H1 (cell line): ENCODE measurements around the gene CIB4. TPM values are rescaled to one million over a fixed set of nuclear protein-coding genes. Genes with fewer than 3 reads are reported as not detected.
A peak's percentile ranks its signal among the peaks of the same experiment; 100 is the strongest.

ENCODE experiments used
- CTCF ChIA-PET: fragments of 300-600 bp; sonication (Branson Sonifier 250); formaldehyde crosslinking; loops from one replicate; lab custom pipeline; 2021; ENCODE audit not compliant: partially characterized antibody; lab: Charles Lee
- POLR2A ChIA-PET: fragments of 300-600 bp; sonication (Branson Sonifier 250); formaldehyde crosslinking; loops from one replicate; lab custom pipeline; 2021; ENCODE audit warnings: inconsistent platforms; ENCODE audit not compliant: partially characterized antibody; lab: Charles Lee
- DNase-seq, 2 experiments: peaks; one replicate each; pipeline versions ENCODE4 v3.0.0 to v3.0.0-alpha.2; 2010 to 2022; ENCODE audit warnings: low spot score in 2 of 2, low read depth in 1 of 2, mixed read lengths in 1 of 2
- FAIRE-seq: peaks from 2 replicates; lab custom pipeline; 2011; peaks lifted over from hg19 to GRCh38; lab: Jason Lieb, UNC
- H2AFZ ChIP-seq: 2 replicates; pipeline ENCODE4 v1.8.1; 2012; ENCODE audit warnings: low read length, inconsistent platforms
- H2AK5ac ChIP-seq: 2 replicates; pipeline ENCODE4 v1.6.1; 2013; ENCODE audit warnings: low read depth, low read length
- H2BK120ac ChIP-seq: replicated peaks from 2 replicates; pipeline ENCODE3; 2013; ENCODE audit warnings: low read depth, low read length, inconsistent platforms
- H2BK12ac ChIP-seq: 2 replicates; pipeline ENCODE4 v1.6.1; 2013; ENCODE audit warnings: low read depth, low read length
- H2BK15ac ChIP-seq: 2 replicates; pipeline ENCODE4 v1.6.1; 2013; ENCODE audit warnings: low read length
- H2BK20ac ChIP-seq: 2 replicates; pipeline ENCODE4 v1.6.1; 2013; ENCODE audit warnings: low read length
- H2BK5ac ChIP-seq: 2 replicates; pipeline ENCODE4 v1.6.1; 2013; ENCODE audit warnings: low read depth, low read length
- H3K14ac ChIP-seq: 2 replicates; pipeline ENCODE4 v1.6.1; 2013; ENCODE audit warnings: inconsistent platforms; ENCODE audit not compliant: insufficient read length
- H3K18ac ChIP-seq: 2 replicates; pipeline ENCODE4 v1.6.1; 2013; ENCODE audit warnings: low read length; ENCODE audit errors: extremely low read depth
- H3K23ac ChIP-seq: 2 replicates; pipeline ENCODE4 v1.6.1; 2013; ENCODE audit warnings: inconsistent platforms; ENCODE audit not compliant: insufficient read length
- H3K23me2 ChIP-seq: 2 replicates; pipeline ENCODE4 v1.6.1; 2013; ENCODE audit warnings: low read depth, low read length
- H3K27ac ChIP-seq: 2 replicates; pipeline ENCODE4 v1.6.1; 2011; ENCODE audit warnings: low read depth, low read length, inconsistent platforms
- H3K27me3 ChIP-seq, 4 experiments: replicated peaks in 1 of 4; 1 replicate in 1 of 4; 2 replicates in 3 of 4; pipeline versions ENCODE4 v1.6.1 to v1.8.1; 2011 to 2013; ENCODE audit warnings: low read length in 3 of 4, mild to moderate bottlenecking in 3 of 4, inconsistent platforms in 2 of 4, mixed read lengths in 2 of 4, moderate library complexity in 1 of 4; ENCODE audit not compliant: control insufficient read depth in 3 of 4, insufficient read depth in 3 of 4; ENCODE audit errors: extremely low read depth in 1 of 4
- H3K36me3 ChIP-seq, 4 experiments: 2 replicates each; pipeline versions ENCODE4 v1.6.1 to v1.8.1; 2011 to 2013; ENCODE audit warnings: mild to moderate bottlenecking in 4 of 4, low read length in 3 of 4, moderate library complexity in 2 of 4, control low read depth in 1 of 4, inconsistent platforms in 1 of 4; ENCODE audit not compliant: insufficient read depth in 4 of 4, control insufficient read depth in 2 of 4
- H3K4ac ChIP-seq: replicated peaks from 2 replicates; pipeline ENCODE3; 2013; ENCODE audit warnings: low read length, low read depth, mixed read lengths, inconsistent platforms; ENCODE audit not compliant: insufficient read length
- H3K4me1 ChIP-seq, 4 experiments: replicated peaks in 1 of 4; 1 replicate in 1 of 4; 2 replicates in 3 of 4; pipeline versions ENCODE4 v1.6.1 to v1.8.1; 2011 to 2013; ENCODE audit warnings: low read length in 3 of 4, inconsistent platforms in 2 of 4, mixed read lengths in 1 of 4; ENCODE audit not compliant: insufficient read depth in 4 of 4, control insufficient read depth in 3 of 4
- H3K4me2 ChIP-seq, 2 experiments: 2 replicates each; pipeline versions ENCODE4 v1.6.1 to v1.8.1; 2011 to 2013; ENCODE audit warnings: low read depth in 2 of 2, low read length in 2 of 2, control low read depth in 1 of 2, inconsistent platforms in 1 of 2, mild to moderate bottlenecking in 1 of 2; ENCODE audit not compliant: insufficient read depth in 1 of 2
- H3K4me3 ChIP-seq, 4 experiments: fragments of 200-600, 300-600 bp in 1 of 4; sonication (generic), shearing (Covaris generic), sonication (Bioruptor Twin) in 1 of 4; 2 replicates each; pipeline versions ENCODE4 v1.5.1 to v1.8.1; 2011 to 2016; ENCODE audit warnings: low read length in 4 of 4, low read depth in 3 of 4, control low read depth in 2 of 4, inconsistent platforms in 2 of 4, mild to moderate bottlenecking in 2 of 4, mixed read lengths in 1 of 4, moderate library complexity in 1 of 4; ENCODE audit not compliant: insufficient read depth in 2 of 4; ENCODE audit errors: extremely low read depth in 1 of 4
- H3K56ac ChIP-seq: replicated peaks from 2 replicates; pipeline ENCODE3; 2013; ENCODE audit warnings: low read depth, mild to moderate bottlenecking, mixed read lengths, low read length, inconsistent platforms; ENCODE audit not compliant: insufficient read length
- H3K79me1 ChIP-seq: 2 replicates; pipeline ENCODE4 v1.6.1; 2013; ENCODE audit warnings: low read depth, low read length, control low read depth
- H3K79me2 ChIP-seq, 2 experiments: 2 replicates each; pipeline versions ENCODE4 v1.6.1 to v1.8.1; 2012 to 2013; ENCODE audit warnings: low read length in 2 of 2, mild to moderate bottlenecking in 2 of 2, inconsistent platforms in 1 of 2; ENCODE audit not compliant: insufficient read depth in 2 of 2, control insufficient read depth in 1 of 2
- H3K9ac ChIP-seq, 4 experiments: replicated peaks in 1 of 4; 1 replicate in 1 of 4; 2 replicates in 3 of 4; pipeline versions ENCODE4 v1.6.1 to v1.8.1; 2011 to 2013; ENCODE audit warnings: low read depth in 3 of 4, low read length in 3 of 4, control low read depth in 2 of 4, mild to moderate bottlenecking in 2 of 4, moderate library complexity in 2 of 4, inconsistent platforms in 1 of 4; ENCODE audit errors: extremely low read depth in 1 of 4
- H3K9me3 ChIP-seq, 2 experiments: 2 replicates each; pipeline versions ENCODE4 v1.6.1 to v1.8.1; 2012 to 2013; ENCODE audit warnings: mild to moderate bottlenecking in 2 of 2, moderate library complexity in 2 of 2, control low read depth in 1 of 2, inconsistent platforms in 1 of 2, low read depth in 1 of 2, low read length in 1 of 2, mixed read lengths in 1 of 2; ENCODE audit not compliant: insufficient read depth in 2 of 2
- H4K20me1 ChIP-seq, 2 experiments: replicated peaks in 1 of 2; 2 replicates each; pipeline versions ENCODE3 to v1.8.1; 2011 to 2013; ENCODE audit warnings: inconsistent platforms in 2 of 2, low read length in 2 of 2, mild to moderate bottlenecking in 1 of 2; ENCODE audit not compliant: insufficient read depth in 2 of 2, control insufficient read depth in 1 of 2
- H4K5ac ChIP-seq: 2 replicates; pipeline ENCODE4 v1.6.1; 2013; ENCODE audit warnings: low read length, low read depth, mixed read lengths, inconsistent platforms; ENCODE audit not compliant: insufficient read length
- H4K8ac ChIP-seq: 2 replicates; pipeline ENCODE4 v1.8.0; 2013; ENCODE audit warnings: mild to moderate bottlenecking, moderate library complexity, low read length, inconsistent platforms; ENCODE audit not compliant: insufficient read depth; ENCODE audit errors: extremely low read depth
- H4K91ac ChIP-seq: replicated peaks from 2 replicates; pipeline ENCODE3; 2013; ENCODE audit warnings: low read length, mixed read lengths, inconsistent platforms; ENCODE audit not compliant: insufficient read length
- ASH2L ChIP-seq: fragments of 200-600, 300-600 bp; sonication (generic); IDR thresholded peaks from one replicate; pipeline ENCODE4 v1.7.1; 2017; ENCODE audit warnings: low read length
- CBX5 ChIP-seq: fragments of 300-800, 300-1000 bp; sonication (generic); IDR thresholded peaks from 2 replicates; pipeline ENCODE4 v1.7.1; 2016; ENCODE audit warnings: antibody characterized with exemption, low read length, low read depth
- CHD2 ChIP-seq: IDR thresholded peaks from 2 replicates; pipeline ENCODE4 v1.6.1; 2012; ENCODE audit warnings: low read length, improper control_type of control experiment
- EGR1 ChIP-seq: IDR thresholded peaks from 2 replicates; pipeline ENCODE4 v1.6.1; 2011; ENCODE audit warnings: low read depth, low read length, borderline replicate concordance
- GTF2F1 ChIP-seq: IDR thresholded peaks from 2 replicates; pipeline ENCODE4 v1.6.1; 2012; ENCODE audit warnings: low read depth, low read length, improper control_type of control experiment, borderline replicate concordance
- KDM5A ChIP-seq: fragments of 200-600 bp; IDR thresholded peaks from 2 replicates; pipeline ENCODE4 v1.7.1; 2012; ENCODE audit warnings: mild to moderate bottlenecking, low read length, inconsistent platforms, mixed read lengths
- MAFK ChIP-seq: IDR thresholded peaks from 2 replicates; pipeline ENCODE4 v1.6.1; 2012; ENCODE audit warnings: low read depth, mild to moderate bottlenecking, improper control_type of control experiment, low read length
- NRF1 ChIP-seq: IDR thresholded peaks from 2 replicates; pipeline ENCODE4 v1.6.1; 2011; ENCODE audit warnings: mild to moderate bottlenecking, low read depth, low read length, improper control_type of control experiment
- PHF8 ChIP-seq: fragments of 200-600 bp; sonication (generic); conservative IDR thresholded peaks from 2 replicates; pipeline ENCODE4 v1.7.1; 2012; ENCODE audit warnings: low read depth, mild to moderate bottlenecking, inconsistent platforms, low read length, moderate library complexity
- POLR2AphosphoS5 ChIP-seq: IDR thresholded peaks from 2 replicates; pipeline ENCODE4 v1.6.1; 2011; ENCODE audit warnings: low read depth, low read length
- RBBP5 ChIP-seq: IDR thresholded peaks from 2 replicates; pipeline ENCODE4 v1.7.1; 2012; ENCODE audit warnings: low read depth, mild to moderate bottlenecking, inconsistent platforms, low read length, moderate library complexity, borderline replicate concordance
- TCF12 ChIP-seq: IDR thresholded peaks from 2 replicates; pipeline ENCODE4 v1.6.1; 2011; ENCODE audit warnings: low read depth, mild to moderate bottlenecking, low read length
- USF2 ChIP-seq: IDR thresholded peaks from 2 replicates; pipeline ENCODE4 v1.6.1; 2011; ENCODE audit warnings: low read length, improper control_type of control experiment
- WGBS, 2 experiments: shearing (Covaris generic) in 1 of 2; methylation state at CpG; one replicate each; pipeline versions ENCODE4 v1.1.6 to v1.1.7; 2013 to 2015; ENCODE audit warnings: low lambda C conversion rate in 2 of 2, mixed read lengths in 2 of 2, inconsistent platforms in 1 of 2, low coverage in 1 of 2, missing lambda C conversion rate in 1 of 2; ENCODE audit not compliant: insufficient replicate concordance in 2 of 2, insufficient coverage in 1 of 2, insufficient read length in 1 of 2; ENCODE audit errors: extremely low coverage in 1 of 2, missing lambda C conversion rate in 1 of 2; 5-methylcytosine and 5-hydroxymethylcytosine counted together
- polyA plus RNA-seq, 7 experiments: library from polyadenylated mRNA; depleted of rRNA in 3 of 7; stranded (reverse) in 5 of 7; unstranded in 2 of 7; fragments of >200 nt in 5 of 7; fragments of 200-250 nt in 2 of 7; gene quantifications; 1 replicate in 5 of 7; 2 replicates in 1 of 7; 4 replicates in 1 of 7; pipeline versions ENCODE4 v1.2.1 to v1.2.3, GENCODE V29; 2011 to 2013; ENCODE audit warnings: missing spikeins in 2 of 7, mixed read lengths in 2 of 7
- total RNA-seq: library from RNA; stranded (reverse); fragmentation: NEBNext Ultra II Directional; extraction: Animal tissue kit (Norgen Biotek cat#: 25700); gene quantifications from 2 replicates; pipeline ENCODE4 v1.2.1, GENCODE V29; 2021

Gene CIB4
- total and polyA plus RNA-seq, 2 of the 8 experiments (the other 6 are each of a cell fraction or from before 2014, with no cell fraction given): not detected

GRCh38 chr2:26550276-26551015, 90.7 kb downstream of the CIB4 start:
- DNase-seq (no peak), FAIRE-seq (no peak)
- Histone ChIP-seq H3K18ac (no peak overlapping the region), H2BK12ac (0 out of 2 replicates have a peak overlapping the region, but pooled peaks have one; percentile 17), H3K79me1 (no peaks in the 10 kb centered on the region), H4K91ac (no peak overlapping the region), H3K9ac (no peak overlapping the region), H2BK20ac (no peak overlapping the region), H2AFZ (no peak overlapping the region), H3K4me1 (no peaks in the 10 kb centered on the region; a peak in 2 of 7 replicates), H3K9me3 (no peaks in the 10 kb centered on the region), H3K4ac (no peak overlapping the region), H2BK5ac (no peak overlapping the region), H3K27ac (no peak overlapping the region), H3K14ac (no peak overlapping the region), H2AK5ac (no peak overlapping the region), H3K36me3 (no peaks in the 10 kb centered on the region), H4K5ac (no peak overlapping the region), H3K79me2 (no peaks in the 10 kb centered on the region), H2BK120ac (no peak overlapping the region), H3K4me3 (no peak overlapping the region), H3K4me2 (no peak overlapping the region), H2BK15ac (no peak overlapping the region), H3K23me2 (no peaks in the 10 kb centered on the region), H3K27me3 (no peaks in the 10 kb centered on the region), H3K56ac (no peak overlapping the region), H4K20me1 (no peaks in the 10 kb centered on the region), H4K8ac (peak overlapping the region; percentile 62; the same call in 1 of the 2 replicates), H3K23ac (no peak overlapping the region)
- POLR2A ChIA-PET: no interaction called here
- WGBS, 2 experiments: 98% methylated on average over 17 of the region's 17 CpGs; no CpG with 5 or more reads in 1 of the 2 experiments
- CTCF ChIA-PET: interaction anchor here (1.4 to 1.7 kb wide), 5 partner anchors 7 to 47 kb away, joined by 3 to 9 read pairs (median 4); no protein-coding TSS in a partner anchor
- no peak for TF ChIP-seq POLR2AphosphoS5
- no peak for TF ChIP-seq TCF12
- no peak for TF ChIP-seq RBBP5
- no peak for TF ChIP-seq GTF2F1
- no peak for TF ChIP-seq NRF1
- TF ChIP-seq MAFK: no peak
- no peak for TF ChIP-seq CHD2
- TF ChIP-seq CBX5: no peak
- no peak for TF ChIP-seq ASH2L
- no peak for TF ChIP-seq KDM5A
- TF ChIP-seq EGR1: no peak
- TF ChIP-seq PHF8: no peak
- TF ChIP-seq USF2: no peak
